NCI-H510A (cell line): ENCODE data around the gene GPR37L1.
A peak's percentile ranks its signal among the peaks of the same experiment; 100 is the strongest.
"Not testable (repeated sequence)": the region's sequence is repeated elsewhere in the genome, so short reads cannot be mapped to it uniquely, and the experiment has no call there.

Experiments used
- DNase-seq: peaks from one replicate; lab custom pipeline; 2025; lab: John Stamatoyannopoulos, UW

GPR37L1 gene

DNA sequence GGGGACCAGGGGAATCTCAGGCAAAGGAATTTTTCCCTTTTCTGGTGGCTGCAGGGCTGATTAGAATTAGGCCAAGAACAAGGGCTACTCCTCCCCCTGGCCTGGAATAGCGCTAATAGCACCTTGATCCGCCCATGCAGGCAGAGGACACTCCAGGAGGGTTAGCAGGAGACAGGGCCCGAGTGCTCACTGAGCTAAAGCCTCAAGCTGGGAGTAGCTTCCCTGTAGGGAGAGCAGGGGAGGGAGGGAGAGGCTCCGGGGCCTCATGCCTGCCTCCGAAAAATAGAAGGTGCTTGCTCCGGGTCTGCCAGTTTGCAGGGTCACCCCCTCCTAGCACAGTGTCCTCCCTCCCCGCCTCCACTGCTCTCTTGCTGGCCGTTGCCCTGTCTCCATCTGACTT is 33.9 kb downstream of the GPR37L1 start:
- no peak for DNase-seq

DNA sequence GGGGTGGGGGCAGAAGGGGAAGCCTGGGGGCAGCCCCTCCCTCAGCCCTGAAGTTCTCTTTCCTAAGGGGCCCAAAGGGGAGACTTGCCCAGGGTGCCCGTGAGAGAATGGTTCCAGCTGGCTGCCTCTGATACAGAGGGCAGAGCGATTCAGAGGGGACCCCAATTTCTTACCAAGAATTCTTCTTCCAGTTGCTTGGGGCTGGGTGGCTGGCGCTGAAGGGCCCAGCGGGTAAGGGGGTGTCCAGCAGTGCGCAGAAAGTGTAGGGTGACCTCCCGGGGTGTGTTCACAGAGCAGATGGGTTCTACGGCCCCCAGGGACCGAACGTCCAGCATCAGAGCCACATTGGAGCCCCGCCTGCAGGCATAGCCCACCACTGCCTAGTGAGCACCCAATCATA is 35.2 kb downstream of the GPR37L1 start:
- DNase-seq = no peak

DNA sequence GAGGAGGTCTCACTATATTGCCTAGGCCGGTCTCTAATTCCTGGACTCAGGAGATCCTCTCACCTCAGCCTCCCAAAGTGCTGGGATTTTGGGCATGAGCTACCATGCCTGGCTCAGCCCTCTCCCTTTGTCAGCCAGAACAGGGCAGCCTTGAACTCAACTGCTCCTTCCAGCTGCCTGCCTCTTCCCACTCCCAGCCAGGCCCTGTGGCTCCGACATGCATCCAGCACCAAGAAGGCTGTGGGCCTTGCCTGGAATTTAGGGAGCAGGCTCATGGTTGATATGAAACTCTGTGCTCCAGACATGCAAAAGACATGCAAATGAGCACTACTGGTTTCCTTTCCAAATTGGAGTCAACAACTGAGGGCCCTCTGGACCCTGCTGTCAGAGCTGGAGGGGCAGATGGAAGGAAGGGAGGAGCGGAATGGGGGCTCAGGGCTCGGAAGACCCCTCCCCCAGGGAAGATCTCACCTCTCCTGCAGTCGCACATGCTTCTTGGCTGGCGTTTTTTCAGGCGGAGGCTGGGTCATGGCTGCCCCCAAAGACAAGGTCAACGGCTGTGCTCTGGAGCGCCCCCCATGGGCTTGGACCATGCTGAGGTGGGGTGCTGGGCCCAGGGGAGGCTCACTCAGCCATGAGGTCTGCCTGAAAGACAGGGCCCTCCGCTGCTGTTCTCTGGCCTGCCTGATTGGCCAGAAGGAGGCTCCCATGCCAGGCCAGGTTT is 36.3 kb downstream of the GPR37L1 start:
- DNase-seq = no peak

DNA sequence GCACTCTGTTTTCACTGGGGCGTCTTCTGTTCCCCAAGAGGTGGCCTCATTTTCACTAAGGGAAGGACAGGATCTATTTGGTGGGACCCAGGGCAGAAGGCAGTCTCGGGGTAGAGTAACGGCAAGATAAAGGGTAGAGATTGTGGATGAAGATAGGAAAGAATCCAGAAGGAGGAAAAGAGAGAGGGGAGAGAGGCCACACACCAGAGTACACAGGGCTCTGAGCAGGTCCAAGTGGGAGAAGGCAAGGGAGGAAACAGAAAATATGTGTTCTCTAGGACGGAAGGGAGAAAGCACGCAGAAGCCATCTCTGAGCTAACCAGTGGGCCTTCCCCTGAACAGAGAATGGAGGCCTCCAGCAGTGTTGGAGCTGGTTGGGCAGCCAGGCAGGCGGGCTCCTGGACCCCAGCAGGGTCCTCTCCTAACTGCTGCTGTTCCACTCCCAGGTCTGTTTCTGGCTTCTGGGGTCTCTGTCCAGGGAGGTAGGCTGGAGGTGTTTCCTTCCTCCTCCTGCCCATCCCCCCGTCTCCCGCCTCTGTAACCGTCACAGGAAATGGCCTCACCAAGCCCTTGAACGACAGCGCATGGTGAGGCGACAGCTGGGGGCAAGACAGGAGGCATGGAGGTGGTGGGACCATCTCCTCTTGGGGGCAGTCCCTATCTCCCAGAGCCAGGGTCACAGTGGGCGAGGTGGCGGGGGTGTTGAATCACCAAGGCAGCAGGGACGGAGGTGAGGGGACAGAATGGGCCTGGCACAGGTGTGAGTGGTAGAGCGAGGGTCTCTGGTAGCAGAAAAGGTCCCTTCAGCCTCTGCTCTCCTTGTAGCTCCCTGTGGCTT is 37.0 kb downstream of the GPR37L1 start:
- DNase-seq = no peak

DNA sequence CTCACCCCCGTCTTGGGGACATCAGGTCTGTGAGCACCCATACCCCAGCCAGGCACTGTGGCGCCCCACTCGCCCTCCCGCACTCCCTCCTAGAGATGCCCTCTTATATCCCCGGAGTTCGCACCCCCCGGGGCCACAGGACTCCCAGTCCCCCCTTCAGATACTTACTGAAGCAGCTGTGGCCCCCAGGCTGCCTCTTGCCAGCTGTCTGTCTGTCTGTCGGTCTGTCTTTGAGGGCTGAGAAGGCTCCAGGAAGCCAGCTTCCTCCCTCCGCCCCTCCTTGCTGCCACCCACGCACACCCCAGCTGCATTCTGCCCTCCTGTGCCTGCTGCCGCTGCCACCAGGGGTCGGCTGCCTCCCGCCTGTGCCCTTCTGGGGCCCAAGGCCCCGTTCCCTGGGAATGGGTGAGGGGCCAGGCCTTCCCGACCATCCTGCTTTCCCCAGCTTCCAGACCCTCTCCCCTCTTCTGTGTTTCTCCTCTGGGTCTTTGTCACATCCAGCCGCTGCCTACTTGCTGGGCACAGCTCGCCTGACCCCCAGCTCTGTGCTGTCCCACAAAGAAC is 37.7 kb downstream of the GPR37L1 start, which contains the start of gene PTPN7:
PTPN7 (minus strand) TSS at position 226 of the 564 bp plus-strand sequence. CDS start 1,200 bp downstream, outside the sequence.
- DNase-seq = no peak

DNA sequence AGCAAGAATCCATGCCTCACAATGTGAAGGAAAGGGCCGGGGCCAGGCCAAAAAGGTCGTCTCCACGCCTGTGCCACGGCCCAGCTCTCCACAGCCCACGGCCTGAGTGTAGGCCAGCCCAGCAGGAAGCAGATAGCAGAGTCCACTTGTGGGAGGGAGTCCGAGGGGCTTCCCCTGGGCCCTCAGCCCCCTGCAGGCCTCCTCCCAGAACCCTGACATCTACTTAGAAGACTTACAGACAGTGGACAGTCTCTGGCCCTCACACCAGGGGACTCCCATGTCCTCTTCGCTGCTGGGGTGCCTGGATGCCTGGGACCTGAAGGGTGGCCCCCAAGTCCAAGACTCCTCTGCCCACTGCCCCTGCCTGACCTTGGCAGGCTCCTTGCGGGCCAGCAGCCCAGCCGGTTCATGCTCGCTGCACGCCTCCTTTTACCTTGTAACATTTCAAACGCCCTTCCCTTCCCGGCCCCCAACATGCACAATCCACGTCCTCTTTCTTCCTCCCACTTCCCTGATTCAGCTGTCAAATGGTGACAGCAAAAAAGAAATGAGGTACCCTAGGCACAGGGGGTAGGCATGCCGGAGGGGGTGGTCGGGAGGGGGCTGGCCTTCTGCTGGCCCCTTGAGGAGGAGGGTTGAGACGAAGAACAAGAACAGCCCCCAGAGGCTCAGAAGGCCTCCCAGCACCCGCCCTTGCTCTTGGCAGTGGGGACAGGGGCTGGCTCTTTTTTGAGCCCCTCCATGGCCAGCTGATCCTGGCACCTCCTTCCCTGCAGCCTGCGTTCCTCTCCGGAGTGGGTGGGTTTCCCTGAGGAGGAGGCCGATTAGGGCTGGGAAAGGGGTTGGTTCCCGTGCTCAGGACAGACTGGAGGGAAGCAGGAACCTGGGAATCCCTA is 38.7 kb downstream of the GPR37L1 start:
- no peak for DNase-seq

DNA sequence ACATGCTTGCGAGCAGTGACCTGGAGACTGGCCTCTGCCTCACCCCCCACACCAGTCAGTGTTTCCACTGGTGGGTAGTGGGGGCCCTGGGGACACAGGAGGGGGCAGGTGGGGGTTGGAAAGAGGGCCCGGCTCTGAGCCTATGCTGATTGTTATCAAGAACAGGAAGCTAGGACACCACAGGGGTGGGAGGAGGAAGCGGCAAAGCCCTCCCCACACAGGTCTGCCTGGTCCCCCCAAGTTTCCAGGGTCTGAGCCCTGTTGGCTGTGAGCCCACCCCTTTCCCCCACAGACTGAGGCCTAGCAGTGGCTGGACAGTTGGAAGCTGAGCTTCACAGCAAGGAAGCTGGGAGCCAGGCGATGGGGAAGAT is 39.3 kb downstream of the GPR37L1 start:
- no peak for DNase-seq

DNA sequence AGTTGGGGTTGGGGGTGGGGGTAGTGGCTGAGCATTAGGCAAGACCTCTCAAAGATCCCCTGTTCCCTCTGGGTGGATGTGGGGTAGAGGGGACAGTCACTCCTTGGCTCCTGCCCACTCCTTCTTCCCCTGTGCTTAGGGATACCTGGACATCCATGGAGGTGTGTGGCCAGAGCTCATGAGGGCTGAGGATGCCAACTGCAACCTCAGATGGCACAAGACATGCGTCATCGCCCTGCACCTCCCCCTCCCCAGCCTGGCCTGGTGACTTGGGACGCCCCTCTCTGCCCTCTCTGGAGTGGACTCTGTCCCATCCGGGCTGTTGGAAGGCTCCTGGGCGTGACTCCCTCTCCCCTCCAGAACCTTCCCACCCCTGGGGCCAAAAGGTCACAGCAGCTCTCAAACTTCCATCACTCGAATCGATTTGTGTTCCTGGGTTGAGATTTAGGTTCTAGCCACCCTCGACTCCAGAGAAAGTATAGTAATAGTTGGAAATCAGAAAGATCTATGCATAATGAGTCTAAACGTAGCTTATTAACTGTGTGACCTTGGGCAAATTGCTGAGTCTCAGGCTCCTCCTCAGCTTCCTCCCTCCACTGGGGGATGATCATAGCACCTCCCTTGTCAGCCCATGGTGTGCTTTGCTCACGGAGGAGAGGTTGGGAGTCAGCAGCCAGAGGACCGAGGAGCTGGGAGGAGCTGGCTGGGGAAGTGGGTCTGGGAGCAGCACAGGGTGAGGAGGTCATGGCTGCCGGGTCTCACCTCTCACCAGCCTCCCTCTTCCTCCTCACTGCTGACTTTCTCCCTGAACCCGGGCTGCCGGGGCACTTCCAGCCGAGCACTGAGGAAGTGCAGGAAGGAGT is 39.9 kb downstream of the GPR37L1 start:
- no peak for DNase-seq

DNA sequence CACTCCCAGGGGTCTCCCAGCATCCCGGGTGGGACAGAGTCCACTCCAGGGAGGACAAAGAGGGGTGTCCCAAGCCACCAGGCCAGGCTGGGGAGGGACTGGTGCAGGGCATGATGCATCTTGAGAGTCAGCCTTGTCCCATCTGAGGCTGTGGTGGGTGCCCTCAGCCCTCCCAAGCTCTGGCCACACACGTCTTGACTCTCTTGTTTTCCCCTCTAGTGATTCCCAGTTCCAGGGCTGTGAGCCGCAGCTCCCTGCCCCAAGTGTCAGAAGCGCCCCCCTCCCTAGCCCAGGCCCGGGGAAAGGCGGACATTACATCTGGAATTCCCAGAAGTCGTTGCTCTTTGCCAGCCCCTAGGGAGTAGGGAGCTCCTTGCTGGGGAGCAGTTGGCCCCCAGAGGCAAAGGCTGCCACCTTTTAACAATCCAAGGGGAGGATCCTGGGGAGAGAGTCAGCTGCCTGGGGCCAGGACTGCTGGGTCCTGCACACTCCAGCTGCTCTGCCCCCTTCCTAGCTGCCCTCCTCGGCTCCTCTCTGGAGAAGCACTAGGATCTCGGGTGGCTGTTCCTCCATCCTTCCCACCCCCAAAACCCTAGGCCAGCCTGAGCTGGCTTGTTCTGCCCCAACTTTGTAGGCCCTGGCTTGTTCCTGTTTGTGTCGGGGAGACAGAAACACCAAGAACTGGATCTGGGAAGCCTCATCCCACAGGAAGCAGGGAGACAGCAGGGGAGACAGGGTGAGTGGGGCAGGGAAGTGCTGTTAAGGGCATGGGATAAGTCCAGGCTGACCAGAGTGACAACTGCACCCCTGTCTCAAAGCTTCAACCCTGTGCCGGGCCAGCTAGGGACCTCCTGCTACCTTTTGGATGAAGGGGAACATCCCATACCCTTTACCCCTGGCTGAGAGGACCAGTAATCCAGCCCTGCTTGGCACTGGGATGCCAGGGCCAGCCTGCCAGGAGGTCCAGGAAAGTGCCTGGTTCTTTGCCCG is 40.9 kb downstream of the GPR37L1 start:
- DNase-seq = no peak

DNA sequence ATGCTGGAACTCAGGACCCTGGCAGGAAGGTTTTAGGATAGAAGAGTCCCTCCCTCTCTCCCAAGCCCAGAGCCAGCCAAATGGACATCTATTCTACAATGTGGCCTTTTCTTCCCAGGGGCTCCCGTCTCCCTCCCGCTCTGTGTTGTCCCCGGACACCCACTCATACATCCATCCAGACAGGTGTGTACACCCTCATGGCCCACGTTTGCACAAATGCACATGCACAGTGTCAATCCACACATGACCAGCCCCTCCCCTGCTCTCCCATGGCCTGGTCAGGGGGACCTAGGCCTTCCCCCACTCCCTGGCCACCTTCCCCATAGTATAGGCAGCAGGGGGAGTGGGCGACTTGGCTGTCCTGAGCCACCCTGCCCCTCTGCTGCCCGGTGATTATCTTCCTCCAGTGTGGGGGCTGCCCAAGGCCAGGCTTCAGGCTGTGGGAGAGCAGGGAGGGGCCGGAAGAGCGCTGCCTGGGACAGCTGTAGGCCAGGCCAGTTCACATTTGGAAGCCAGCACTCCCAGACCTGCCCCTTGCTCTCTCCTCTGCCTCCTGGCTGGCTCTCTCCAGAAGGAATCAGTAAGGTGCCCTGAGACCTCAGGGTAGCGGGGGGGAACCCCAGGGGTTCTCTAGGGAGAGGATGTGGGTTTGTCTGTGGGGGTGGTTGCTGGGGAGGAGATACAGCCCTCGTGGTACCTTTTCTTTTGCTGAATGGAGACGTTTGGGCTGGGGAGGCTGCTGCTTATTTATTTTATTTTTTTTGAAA is 41.7 kb downstream of the GPR37L1 start:
- no peak for DNase-seq

DNA sequence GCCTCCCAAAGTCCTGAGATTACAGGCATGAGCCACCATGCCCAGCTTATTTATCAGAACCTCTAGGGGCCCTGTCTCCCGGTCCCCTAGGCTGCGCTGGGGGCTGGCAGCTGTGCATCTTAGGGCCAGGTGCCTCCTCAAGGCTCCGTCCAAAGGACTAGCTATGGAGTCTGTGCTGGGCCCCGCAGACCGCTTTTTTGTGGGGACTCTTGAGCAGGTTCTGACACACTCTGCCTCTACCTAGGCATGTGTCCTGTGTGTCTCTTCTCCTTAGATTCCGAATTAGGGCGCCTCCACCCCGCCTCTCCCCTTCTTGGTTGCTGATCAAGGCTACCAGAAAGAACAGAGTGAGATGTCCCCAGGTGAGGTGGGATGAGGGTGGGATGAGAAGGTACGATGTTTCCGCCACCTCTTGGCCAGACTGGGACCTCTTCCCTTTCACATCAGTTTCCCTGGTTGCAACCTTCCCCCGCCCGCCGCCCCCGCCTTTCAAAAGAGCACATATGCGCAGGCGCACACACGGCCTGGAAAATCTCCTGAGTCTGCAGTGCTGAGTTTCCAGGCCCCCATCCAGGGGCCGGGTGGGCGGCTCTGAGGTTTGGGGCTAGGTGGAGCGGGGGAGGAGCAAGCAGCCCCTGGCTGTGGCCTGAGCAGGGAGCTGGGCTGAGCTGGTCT is 42.7 kb downstream of the GPR37L1 start:
- DNase-seq = no peak

DNA sequence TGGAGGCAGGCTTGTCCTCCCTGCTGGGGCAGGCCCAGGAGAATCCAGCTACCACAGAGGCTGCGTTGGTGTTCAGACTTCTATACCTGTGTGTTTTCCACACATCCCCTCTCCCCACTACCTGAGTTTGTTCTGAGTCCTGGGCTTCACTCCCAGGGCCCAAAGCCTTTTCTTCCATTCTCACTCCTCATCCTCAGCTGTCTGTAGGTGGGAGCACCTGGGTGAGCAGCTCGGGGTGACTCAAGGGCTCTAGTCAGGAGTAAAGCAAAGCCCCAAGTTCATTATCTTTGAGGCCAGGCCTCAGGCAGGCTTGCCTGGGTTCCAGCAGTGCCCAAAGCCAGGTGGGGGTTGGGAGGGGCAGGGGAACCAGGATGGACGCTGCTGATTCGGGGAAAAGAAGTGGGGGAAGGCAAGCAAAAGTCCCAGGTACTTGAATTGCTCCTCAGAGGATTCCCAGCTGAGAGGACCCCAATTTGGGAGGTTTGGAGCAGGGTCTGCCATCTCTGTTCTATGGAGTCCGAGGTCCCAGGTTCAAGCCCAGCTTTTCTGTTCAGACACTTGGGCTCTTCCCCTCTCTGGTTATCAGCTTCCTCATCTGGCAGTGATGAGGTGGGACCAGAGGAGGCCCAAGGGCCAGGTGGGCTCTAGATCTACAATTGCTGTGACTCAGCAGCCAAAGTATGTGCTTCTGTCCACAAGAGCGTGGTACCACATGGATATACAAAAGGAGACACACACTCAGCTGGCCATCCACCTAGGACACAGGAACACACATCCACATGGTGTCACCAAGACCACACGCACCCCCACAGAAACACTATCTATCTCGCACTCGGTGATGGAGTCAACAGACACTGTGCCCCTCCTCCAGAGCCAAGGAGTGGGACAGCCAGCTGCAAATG is 43.5 kb downstream of the GPR37L1 start:
- no peak for DNase-seq

DNA sequence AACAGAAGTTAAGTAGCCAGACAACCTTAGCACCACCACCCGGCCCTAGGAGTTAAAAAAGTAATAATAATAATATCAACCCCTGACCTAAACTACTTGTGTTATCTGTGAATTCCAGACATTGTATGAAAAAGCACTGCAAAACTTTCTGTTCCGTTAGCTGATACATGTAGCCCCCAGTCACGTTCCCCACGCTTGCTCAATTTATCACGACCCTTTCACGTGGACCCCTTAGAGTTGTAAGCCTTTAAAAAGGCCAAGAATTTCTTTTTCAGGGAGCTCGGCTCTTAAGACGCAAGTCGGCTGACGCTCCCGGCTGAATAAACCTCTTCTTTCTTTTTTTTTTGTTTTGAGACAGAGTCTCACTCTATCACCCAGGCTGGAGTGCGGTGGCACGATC is 44.3 kb downstream of the GPR37L1 start:
- DNase-seq = not testable (repeated sequence)

DNA sequence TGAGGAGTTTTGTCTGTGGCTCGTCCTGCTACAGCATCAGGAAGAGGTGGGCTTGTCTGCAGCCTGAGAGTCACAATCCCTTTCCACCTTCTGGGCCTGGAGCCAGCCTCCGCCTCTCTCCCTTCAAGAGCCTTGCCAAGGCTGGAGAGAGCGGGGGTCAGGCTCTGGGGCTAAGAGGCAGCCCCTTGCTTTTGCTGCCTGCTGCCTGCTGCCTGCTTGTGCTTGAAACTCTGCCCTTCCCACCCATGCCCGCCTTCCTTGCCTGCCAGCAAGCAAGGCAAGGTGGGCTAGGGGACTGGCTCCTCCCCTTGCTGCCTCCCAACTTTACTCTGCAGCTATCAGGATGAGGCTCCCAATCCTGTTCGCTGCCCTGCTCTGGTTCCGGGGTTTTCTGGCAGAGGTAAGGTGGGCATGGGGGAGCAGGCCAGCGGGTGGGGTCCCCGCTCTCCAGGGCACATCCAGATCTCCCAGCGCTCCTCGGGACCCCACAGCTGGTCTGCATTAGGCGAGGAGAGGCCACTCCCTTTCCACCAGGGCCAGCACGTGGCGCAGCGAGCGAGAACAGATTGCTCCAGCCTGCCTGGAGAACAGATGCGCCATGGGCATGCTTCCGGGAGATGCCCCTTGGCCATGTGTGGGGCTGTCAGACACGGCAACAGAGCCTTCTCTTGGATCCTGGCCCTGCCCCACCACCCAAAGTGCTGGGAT is 45.1 kb downstream of the GPR37L1 start:
- DNase-seq = no peak

DNA sequence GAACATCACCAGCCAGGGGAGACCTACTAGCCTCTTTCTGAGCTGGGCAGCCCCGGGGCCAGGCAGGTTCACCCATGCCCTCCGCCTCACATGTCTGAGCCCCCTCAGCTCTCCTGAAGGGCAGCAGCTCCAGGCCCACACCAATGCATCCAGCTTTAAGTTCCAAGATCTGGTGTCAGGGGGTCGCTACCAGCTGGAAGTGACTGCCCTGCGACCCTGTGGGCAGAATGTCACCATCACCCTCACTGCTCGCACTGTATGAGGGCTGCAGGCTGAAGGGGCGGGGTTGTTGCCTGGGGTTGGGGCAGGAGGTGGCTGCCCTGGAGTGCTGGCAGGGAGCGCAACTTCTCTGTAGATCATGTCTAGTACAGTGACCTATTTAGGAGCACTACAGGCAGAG is 46.1 kb downstream of the GPR37L1 start:
- no peak for DNase-seq

DNA sequence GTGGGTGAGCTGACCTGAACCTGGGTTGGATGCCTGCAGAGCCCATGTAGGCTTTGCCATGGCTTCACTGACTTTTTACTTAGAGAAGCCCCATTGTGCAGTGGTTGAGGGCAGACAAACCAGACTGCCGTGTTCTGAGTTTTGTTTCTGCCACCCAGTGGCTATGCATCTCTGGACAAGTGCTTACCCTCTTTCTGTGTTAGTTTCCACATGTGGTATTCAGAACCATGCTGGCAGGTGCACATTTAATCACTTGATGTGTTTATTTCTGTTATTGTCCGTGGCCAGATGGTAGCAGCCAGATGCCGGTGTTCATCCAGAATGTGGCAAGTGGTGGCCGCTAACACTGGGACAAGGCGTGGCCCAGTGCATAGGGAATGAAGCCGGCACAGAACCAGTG is 48.0 kb downstream of the GPR37L1 start:
- peak; percentile 42 for DNase-seq
